GM18526 (cell line): ENCODE results near the gene OPRL1.
A peak's percentile ranks its signal among the peaks of the same experiment; 100 is the strongest.

Experiments used
- POLR2A ChIP-seq: IDR thresholded peaks from 3 replicates; pipeline ENCODE4 v1.6.1; 2011; ENCODE audit not compliant: insufficient read length; ENCODE audit errors: extremely low read depth

Gene OPRL1

GRCh38 chr20:64071341-64072332, 8.2 kb upstream of the OPRL1 start:
- peak; percentile 23 for TF ChIP-seq POLR2A

- TF ChIP-seq POLR2A = no peak
These were observed 7.3 kb upstream of the OPRL1 start for GRCh38 chr20:64072498-64073063.

- TF ChIP-seq POLR2A = no peak
These were observed 6.3 kb upstream of the OPRL1 start for GRCh38 chr20:64073476-64074183.

GRCh38 chr20:64074184-64074789, 5.6 kb upstream of the OPRL1 start:
- TF ChIP-seq POLR2A = no peak

GRCh38 chr20:64074963-64075362, 4.9 kb upstream of the OPRL1 start:
- TF ChIP-seq POLR2A = no peak

GRCh38 chr20:64075556-64075955, 4.3 kb upstream of the OPRL1 start:
- no peak for TF ChIP-seq POLR2A

GRCh38 chr20:64076061-64076997, 3.6 kb upstream of the OPRL1 start:
- TF ChIP-seq POLR2A = no peak

- TF ChIP-seq POLR2A = no peak
These were observed 2.8 kb upstream of the OPRL1 start for GRCh38 chr20:64077094-64077493.

- no peak for TF ChIP-seq POLR2A
These were observed 2.4 kb upstream of the OPRL1 start for GRCh38 chr20:64077541-64077875.

- TF ChIP-seq POLR2A = peak; percentile 40
These were observed 1.9 kb upstream of the OPRL1 start for GRCh38 chr20:64077876-64078551.

GRCh38 chr20:64078934-64079272, 979 bp upstream of the OPRL1 start:
- TF ChIP-seq POLR2A = no peak

- peak; percentile 43 for TF ChIP-seq POLR2A
These were observed 439 bp upstream of the OPRL1 start, which contains the start of gene RGS19 for GRCh38 chr20:64079273-64080012. RGS19 (minus strand) TSS chr20:64079518; CDS start chr20:64076886, 2,632 bp downstream.

GRCh38 chr20:64080813-64081623, 1.1 kb downstream of the OPRL1 start:
- no peak for TF ChIP-seq POLR2A

GRCh38 chr20:64081624-64081964, 1.7 kb downstream of the OPRL1 start:
- TF ChIP-seq POLR2A = no peak
